Neural crest cell (in vitro differentiated cells): ENCODE results near the gene SLC41A2. TPM values are rescaled to one million over a fixed set of nuclear protein-coding genes. Genes with fewer than 3 reads are reported as not detected.

Experiments
- DNase-seq: peaks from one replicate; pipeline ENCODE4 v3.0.0; 2021; ENCODE audit warnings: low read depth, mixed read lengths, low spot score
- H3K27ac Mint-ChIP-seq: one replicate; pipeline ENCODE4 v1.8.0; 2021; ENCODE audit warnings: mild to moderate bottlenecking, mixed read lengths; ENCODE audit not compliant: unreplicated experiment
- H3K27me3 Mint-ChIP-seq: 2 replicates; pipeline ENCODE4 v1.8.0; 2021; ENCODE audit warnings: low read depth, mild to moderate bottlenecking, mixed read lengths
- H3K36me3 Mint-ChIP-seq: 2 replicates; pipeline ENCODE4 v1.8.0; 2021; ENCODE audit warnings: low read depth, mild to moderate bottlenecking, mixed read lengths
- H3K4me1 Mint-ChIP-seq: 2 replicates; pipeline ENCODE4 v1.8.0; 2021; ENCODE audit warnings: mixed read lengths
- H3K4me3 Mint-ChIP-seq: one replicate; pipeline ENCODE4 v1.8.0; 2021; ENCODE audit warnings: mild to moderate bottlenecking, mixed read lengths
- H3K9me3 Mint-ChIP-seq: 2 replicates; pipeline ENCODE4 v1.8.0; 2021; ENCODE audit warnings: mixed read lengths
- total RNA-seq: library from RNA; stranded (reverse); gene quantifications from 2 replicates; pipeline ENCODE4 v1.2.1, GENCODE V29; 2021
- TF ChIP-seq, protein P1 (sequence below): fragments of 200-600 bp; sonication (generic); conservative IDR thresholded peaks from 2 replicates; pipeline ENCODE4 v1.5.0; 2021; ENCODE audit warnings: antibody characterized with exemption, mild to moderate bottlenecking

SLC41A2 gene
- total RNA-seq, 1 donor from 2014 or later: 1.9 TPM

DNA sequence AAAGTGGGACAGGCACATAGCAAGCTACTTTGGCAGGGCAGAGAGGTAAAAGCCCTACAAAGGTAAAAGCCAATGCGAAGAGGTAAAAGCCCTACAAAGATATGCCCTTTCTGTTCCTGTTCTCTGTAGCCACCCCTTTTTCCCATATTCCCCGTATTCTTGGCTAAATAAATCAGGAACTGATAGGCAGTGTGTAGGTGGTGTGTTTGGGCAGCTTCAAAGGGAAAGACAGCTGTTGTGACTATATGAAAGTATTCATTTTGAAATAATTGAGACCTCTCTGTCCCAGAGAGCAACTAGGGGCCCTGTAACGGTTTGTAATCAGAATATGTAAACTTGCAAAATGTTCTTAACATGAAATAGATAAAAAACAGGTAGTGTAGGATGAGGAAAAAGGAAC, 11.3 kb upstream of the SLC41A2 start:
- no peak overlapping the region for H3K4me3 Mint-ChIP-seq
- no peaks in the 10 kb centered on the region for H3K9me3 Mint-ChIP-seq
- no peaks in the 10 kb centered on the region for H3K27me3 Mint-ChIP-seq
- peaks cover 4% of the 10 kb centered on the region for H3K4me1 Mint-ChIP-seq
- DNase-seq: no peak
- H3K27ac Mint-ChIP-seq: no peak overlapping the region
- no peaks in the 10 kb centered on the region for H3K36me3 Mint-ChIP-seq
- TF ChIP-seq, protein P1, sequence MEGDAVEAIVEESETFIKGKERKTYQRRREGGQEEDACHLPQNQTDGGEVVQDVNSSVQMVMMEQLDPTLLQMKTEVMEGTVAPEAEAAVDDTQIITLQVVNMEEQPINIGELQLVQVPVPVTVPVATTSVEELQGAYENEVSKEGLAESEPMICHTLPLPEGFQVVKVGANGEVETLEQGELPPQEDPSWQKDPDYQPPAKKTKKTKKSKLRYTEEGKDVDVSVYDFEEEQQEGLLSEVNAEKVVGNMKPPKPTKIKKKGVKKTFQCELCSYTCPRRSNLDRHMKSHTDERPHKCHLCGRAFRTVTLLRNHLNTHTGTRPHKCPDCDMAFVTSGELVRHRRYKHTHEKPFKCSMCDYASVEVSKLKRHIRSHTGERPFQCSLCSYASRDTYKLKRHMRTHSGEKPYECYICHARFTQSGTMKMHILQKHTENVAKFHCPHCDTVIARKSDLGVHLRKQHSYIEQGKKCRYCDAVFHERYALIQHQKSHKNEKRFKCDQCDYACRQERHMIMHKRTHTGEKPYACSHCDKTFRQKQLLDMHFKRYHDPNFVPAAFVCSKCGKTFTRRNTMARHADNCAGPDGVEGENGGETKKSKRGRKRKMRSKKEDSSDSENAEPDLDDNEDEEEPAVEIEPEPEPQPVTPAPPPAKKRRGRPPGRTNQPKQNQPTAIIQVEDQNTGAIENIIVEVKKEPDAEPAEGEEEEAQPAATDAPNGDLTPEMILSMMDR: no peak

DNA sequence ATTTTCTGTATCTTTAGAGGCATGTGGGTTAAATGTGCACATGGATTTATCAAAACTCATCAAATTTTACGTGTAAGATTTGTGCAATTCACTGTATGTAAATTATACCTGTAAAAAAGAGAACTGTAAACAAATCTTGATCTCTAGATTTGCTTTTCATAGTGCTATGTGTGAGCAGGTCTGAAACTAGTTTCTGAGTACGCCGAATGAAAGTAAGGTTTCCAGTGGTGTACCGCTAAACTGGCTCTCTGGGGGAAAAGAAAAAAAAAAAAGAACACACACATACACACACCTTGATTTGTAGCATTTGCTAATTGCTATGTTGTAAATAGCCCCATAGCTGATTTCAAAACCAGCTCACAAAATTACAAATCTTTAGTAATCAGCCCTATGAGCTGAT, 8.6 kb upstream of the SLC41A2 start:
- no peak for DNase-seq
- H3K9me3 Mint-ChIP-seq: no peaks in the 10 kb centered on the region
- H3K27me3 Mint-ChIP-seq: peaks cover 2% of the 10 kb centered on the region
- TF ChIP-seq, protein P1: no peak
- no peak overlapping the region for H3K4me3 Mint-ChIP-seq
- no peak overlapping the region for H3K27ac Mint-ChIP-seq
- H3K36me3 Mint-ChIP-seq: no peaks in the 10 kb centered on the region
- H3K4me1 Mint-ChIP-seq: peaks cover 12% of the 10 kb centered on the region

DNA sequence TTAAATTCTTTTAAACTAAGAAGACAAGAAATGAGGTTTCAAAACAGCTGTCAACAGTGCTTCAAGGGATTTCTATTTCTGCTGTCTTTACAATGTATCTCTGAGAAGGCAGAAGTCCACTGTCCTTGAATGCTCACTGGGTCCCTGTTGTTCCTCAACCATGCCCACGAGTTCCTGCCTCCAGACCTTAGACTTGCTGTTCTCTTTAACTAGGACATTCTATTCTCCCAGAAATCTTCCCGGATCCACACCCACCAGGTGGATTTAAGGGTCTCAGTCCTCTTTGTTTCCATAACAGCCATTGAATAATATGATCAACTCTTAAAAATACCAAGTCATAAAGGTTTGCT, 6.7 kb upstream of the SLC41A2 start:
- Mint-ChIP-seq H3K4me1 (peaks cover 17% of the 10 kb centered on the region), H3K36me3 (no peaks in the 10 kb centered on the region), H3K4me3 (no peak overlapping the region), H3K27me3 (peaks cover 8% of the 10 kb centered on the region), H3K9me3 (no peaks in the 10 kb centered on the region), H3K27ac (no peak overlapping the region)
- TF ChIP-seq, protein P1: no peak
- DNase-seq: no peak

DNA sequence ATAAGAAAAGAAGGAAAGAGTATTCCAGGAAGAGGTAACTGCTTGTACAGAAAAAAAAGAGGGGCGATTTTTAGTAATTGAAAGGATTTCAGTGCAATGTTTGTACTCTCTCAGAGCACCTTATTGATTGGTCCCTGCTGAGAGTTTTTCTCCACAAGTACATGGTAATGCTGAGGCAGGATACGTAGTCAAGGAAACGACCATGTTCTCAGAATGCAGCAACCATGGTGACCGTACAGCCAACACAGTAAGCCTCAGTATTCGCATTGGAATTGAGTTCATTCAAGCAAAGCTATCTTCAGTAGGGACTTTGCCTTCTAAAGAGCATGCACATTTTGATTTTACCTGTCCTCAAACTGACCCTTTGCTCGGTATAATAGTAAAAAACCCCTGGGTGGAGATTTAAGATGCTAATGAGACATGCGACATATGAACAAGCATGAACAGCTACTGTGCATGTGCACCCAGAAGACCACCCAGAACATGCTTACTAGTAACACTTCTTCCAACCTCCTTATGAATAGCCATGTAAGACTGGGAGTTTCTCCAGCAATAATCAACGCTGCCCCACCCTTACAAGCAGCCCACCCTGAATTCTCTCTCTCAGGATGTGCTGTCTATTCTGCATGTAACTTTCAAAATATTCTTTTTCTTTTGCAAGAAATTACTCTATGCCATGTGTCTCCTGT, 6.2 kb upstream of the SLC41A2 start:
- TF ChIP-seq, protein P1: no peak
- Mint-ChIP-seq H3K4me3 (no peak overlapping the region), H3K27me3 (peaks cover 12% of the 10 kb centered on the region), H3K4me1 (peaks cover 21% of the 10 kb centered on the region), H3K27ac (no peak overlapping the region), H3K9me3 (no peaks in the 10 kb centered on the region), H3K36me3 (no peaks in the 10 kb centered on the region)
- no peak for DNase-seq

DNA sequence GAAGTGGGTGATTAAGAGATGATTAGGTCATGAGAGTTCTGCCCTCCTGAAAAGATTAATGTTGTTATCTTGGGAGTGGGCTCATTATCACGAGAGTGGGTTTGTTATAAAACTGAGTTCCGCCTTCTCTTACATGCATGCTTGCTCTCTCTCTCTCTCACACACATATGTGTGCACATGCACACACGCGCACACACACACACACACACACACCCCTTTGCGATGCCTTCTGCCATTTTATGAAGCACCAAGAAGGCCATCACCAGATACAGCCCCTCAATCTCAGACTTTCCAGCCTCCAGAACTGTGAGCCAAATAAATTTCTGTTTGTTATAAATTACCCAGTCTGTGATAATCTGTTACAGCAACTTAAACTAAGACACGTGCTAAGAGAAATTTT, 5.7 kb upstream of the SLC41A2 start:
- Mint-ChIP-seq H3K4me1 (peaks cover 21% of the 10 kb centered on the region), H3K9me3 (no peaks in the 10 kb centered on the region), H3K27me3 (peaks cover 17% of the 10 kb centered on the region), H3K27ac (no peak overlapping the region), H3K4me3 (no peak overlapping the region), H3K36me3 (no peaks in the 10 kb centered on the region)
- TF ChIP-seq, protein P1: no peak
- DNase-seq: no peak
